ENCODE data around the gene THSD7A.

THSD7A gene

GRCh38 chr7:11831736-11832495 is at the start of gene THSD7A:
TSS of gene THSD7A (minus strand) at chr7:11832198. CDS start at chr7:11831946, 252 bp downstream.
- no peak for DNase-seq (ENCODE audit: low read depth in 3 of 3)

GRCh38 chr7:11881680-11882079 is 49.7 kb upstream of the THSD7A start:
- no peak for DNase-seq (ENCODE audit: low read depth in 3 of 3)

GRCh38 chr7:11875635-11876034 is 43.6 kb upstream of the THSD7A start:
- no peak for DNase-seq (ENCODE audit: low read depth in 3 of 3)

GRCh38 chr7:11865671-11866070 is 33.7 kb upstream of the THSD7A start:
- no peak for DNase-seq (ENCODE audit: low read depth in 3 of 3)

GRCh38 chr7:11858622-11859302 is 26.8 kb upstream of the THSD7A start:
- DNase-seq (ENCODE audit: low read depth in 3 of 3): no peak

GRCh38 chr7:11858026-11858425 is 26.0 kb upstream of the THSD7A start:
- DNase-seq (ENCODE audit: low read depth in 3 of 3): no peak

- DNase-seq (ENCODE audit: low read depth in 3 of 3): no peak
These were observed 16.3 kb upstream of the THSD7A start for GRCh38 chr7:11848251-11848650.

- DNase-seq (ENCODE audit: low read depth in 3 of 3): no peak
These were observed 15.3 kb upstream of the THSD7A start for GRCh38 chr7:11847336-11847735.

GRCh38 chr7:11846361-11846955 is 14.5 kb upstream of the THSD7A start:
- no peak for DNase-seq (ENCODE audit: low read depth in 3 of 3)

GRCh38 chr7:11843113-11843765 is 11.2 kb upstream of the THSD7A start:
- no peak for DNase-seq (ENCODE audit: low read depth in 3 of 3)

- no peak for DNase-seq (ENCODE audit: low read depth in 3 of 3)
These were observed 9.7 kb upstream of the THSD7A start for GRCh38 chr7:11841657-11842056.

GRCh38 chr7:11835260-11835659 is 3.3 kb upstream of the THSD7A start:
- DNase-seq (ENCODE audit: low read depth in 3 of 3): no peak

- DNase-seq (ENCODE audit: low read depth in 3 of 3): no peak
These were observed 1.4 kb upstream of the THSD7A start for GRCh38 chr7:11833431-11833830.

GRCh38 chr7:11831156-11831735 is 752 bp downstream of the THSD7A start:
- DNase-seq (ENCODE audit: low read depth in 3 of 3): no peak

GRCh38 chr7:11830582-11831155 is 1.3 kb downstream of the THSD7A start:
- DNase-seq (ENCODE audit: low read depth in 3 of 3): no peak

GRCh38 chr7:11829954-11830353 is 2.0 kb downstream of the THSD7A start:
- DNase-seq (ENCODE audit: low read depth in 3 of 3): no peak

- no peak for DNase-seq (ENCODE audit: low read depth in 3 of 3)
These were observed 12.1 kb downstream of the THSD7A start for GRCh38 chr7:11819947-11820346.

- no peak for DNase-seq (ENCODE audit: low read depth in 3 of 3)
These were observed 12.7 kb downstream of the THSD7A start for GRCh38 chr7:11819271-11819670.

GRCh38 chr7:11818281-11818680 is 13.7 kb downstream of the THSD7A start:
- no peak for DNase-seq (ENCODE audit: low read depth in 3 of 3)

- DNase-seq (ENCODE audit: low read depth in 3 of 3): no peak
These were observed 14.8 kb downstream of the THSD7A start for GRCh38 chr7:11817111-11817740.

- DNase-seq (ENCODE audit: low read depth in 3 of 3): no peak
These were observed 20.3 kb downstream of the THSD7A start for GRCh38 chr7:11811709-11812108.
